ENCODE results near the gene GRB10.

The GRB10 gene

GRCh38 chr7:50734246-50734645 lies 48.5 kb downstream of the GRB10 start:
- no peak for DNase-seq (ENCODE audit: low spot score)
- in situ Hi-C loops (cut with MboI; ENCODE audit: low sequenced_read_pairs, unreplicated experiment), result no loop called here
- no peak for TF ChIP-seq CTCF (IDR thresholded peaks at IDR 0.05; ENCODE audit: borderline replicate concordance, control extremely low read depth, extremely low read depth, insufficient read depth, missing control alignments)

- DNase-seq (ENCODE audit: low spot score), result no peak
- TF ChIP-seq CTCF (IDR thresholded peaks at IDR 0.05; ENCODE audit: borderline replicate concordance, control extremely low read depth, extremely low read depth, insufficient read depth, missing control alignments), result no peak
- in situ Hi-C loops (cut with MboI; ENCODE audit: low sequenced_read_pairs, unreplicated experiment), result no loop called here
Measured at GRCh38 chr7:50733552-50733951, 49.1 kb downstream of the GRB10 start.

- no peak for DNase-seq (ENCODE audit: low spot score)
- in situ Hi-C loops (cut with MboI; ENCODE audit: low sequenced_read_pairs, unreplicated experiment), result no loop called here
- TF ChIP-seq CTCF (IDR thresholded peaks at IDR 0.05; ENCODE audit: borderline replicate concordance, control extremely low read depth, extremely low read depth, insufficient read depth, missing control alignments), result no peak
Measured at GRCh38 chr7:50731703-50732582, 50.8 kb downstream of the GRB10 start.

- in situ Hi-C loops (cut with MboI; ENCODE audit: low sequenced_read_pairs, unreplicated experiment), result no loop called here
- no peak for DNase-seq (ENCODE audit: low spot score)
- TF ChIP-seq CTCF (IDR thresholded peaks at IDR 0.05; ENCODE audit: borderline replicate concordance, control extremely low read depth, extremely low read depth, insufficient read depth, missing control alignments), result no peak
Measured at GRCh38 chr7:50730446-50731400, 52.0 kb downstream of the GRB10 start.

GRCh38 chr7:50729962-50730361 lies 52.7 kb downstream of the GRB10 start:
- TF ChIP-seq CTCF (IDR thresholded peaks at IDR 0.05; ENCODE audit: borderline replicate concordance, control extremely low read depth, extremely low read depth, insufficient read depth, missing control alignments), result no peak
- in situ Hi-C loops (cut with MboI; ENCODE audit: low sequenced_read_pairs, unreplicated experiment), result no loop called here
- DNase-seq (ENCODE audit: low spot score), result no peak

GRCh38 chr7:50728184-50728583 lies 54.5 kb downstream of the GRB10 start:
- no peak for DNase-seq (ENCODE audit: low spot score)
- no peak for TF ChIP-seq CTCF (IDR thresholded peaks at IDR 0.05; ENCODE audit: borderline replicate concordance, control extremely low read depth, extremely low read depth, insufficient read depth, missing control alignments)
- in situ Hi-C loops (cut with MboI; ENCODE audit: low sequenced_read_pairs, unreplicated experiment), result no loop called here
